ENCODE data around the gene CSPG4. TPM values are rescaled to one million over a fixed set of nuclear protein-coding genes. Genes with fewer than 3 reads are reported as not detected.
"Not testable (repeated sequence)": the region's sequence is repeated elsewhere in the genome, so short reads cannot be mapped to it uniquely, and the experiment has no call there.

Gene CSPG4
- total RNA-seq, 1 experiment from 2014 or later = 17.5 TPM

GRCh38 chr15:75750261-75751050 lies 37.8 kb upstream of the CSPG4 start:
- H3K27ac ChIP-seq (ENCODE audit: low read length) = no peak overlapping the region
- no peaks in the 10 kb centered on the region for H3K27me3 ChIP-seq (ENCODE audit: control insufficient read depth, insufficient read depth, low read length)
- ChIA-PET POLR2A (no interaction called here), CTCF (no interaction called here)
- DNase-seq (ENCODE audit: low read depth, low spot score) (no peak), ATAC-seq (no peak; the same call in 1 of the 2 replicates)
- no peaks in the 10 kb centered on the region for H3K4me1 ChIP-seq (ENCODE audit: control insufficient read depth, insufficient read depth, low read length)
- H3K9me3 ChIP-seq (ENCODE audit: control insufficient read depth, insufficient read depth, low read depth, low read length) = no peaks in the 10 kb centered on the region
- H3K4me3 ChIP-seq (ENCODE audit: low read depth in 2 of 2, low read length in 2 of 2) = no peak overlapping the region
- intact Hi-C loops (cut with micrococcal nuclease; ENCODE audit: unreplicated experiment) (no loop called here), in situ Hi-C loops (cut with HindIII; ENCODE audit: low pct_unique_long_range_greater_than_20kb, low sequenced_read_pairs) (no loop called here)
- TF ChIP-seq POLR2AphosphoS5 (IDR thresholded peaks at IDR 0.05; ENCODE audit: low read depth, low read length) = no peak
- no peak for TF ChIP-seq SIN3A (IDR thresholded peaks at IDR 0.05; ENCODE audit: borderline replicate concordance, insufficient read depth, low read depth, low read length)
- no peak for TF ChIP-seq REST (IDR thresholded peaks at IDR 0.05; ENCODE audit: insufficient read depth in 1 of 2, low read depth in 2 of 2, low read length in 1 of 2)
- TF ChIP-seq TCF7L2 (IDR thresholded peaks at IDR 0.05; ENCODE audit: low read depth, low read length) = no peak
- no peak for TF ChIP-seq CTCF (IDR thresholded peaks at IDR 0.05)
- no TSS peak for BruUV-seq (replicated peaks)
- no peaks in the 10 kb centered on the region for H3K36me3 ChIP-seq (ENCODE audit: control insufficient read depth, insufficient read depth, low read length)

- no peak overlapping the region for H3K4me3 ChIP-seq (ENCODE audit: low read depth in 2 of 2, low read length in 2 of 2)
- ATAC-seq (no peak; the same call in 1 of the 2 replicates), DNase-seq (ENCODE audit: low read depth, low spot score) (no peak)
- no peaks in the 10 kb centered on the region for H3K4me1 ChIP-seq (ENCODE audit: control insufficient read depth, insufficient read depth, low read length)
- H3K27ac ChIP-seq (ENCODE audit: low read length) = no peak overlapping the region
- H3K27me3 ChIP-seq (ENCODE audit: control insufficient read depth, insufficient read depth, low read length) = no peaks in the 10 kb centered on the region
- in situ Hi-C loops (cut with HindIII; ENCODE audit: low pct_unique_long_range_greater_than_20kb, low sequenced_read_pairs) = no loop called here
- no TSS peak for BruUV-seq (replicated peaks)
- no peaks in the 10 kb centered on the region for H3K36me3 ChIP-seq (ENCODE audit: control insufficient read depth, insufficient read depth, low read length)
- POLR2A ChIA-PET = no interaction called here
- no peak for TF ChIP-seq TCF7L2 (IDR thresholded peaks at IDR 0.05; ENCODE audit: low read depth, low read length)
- TF ChIP-seq POLR2AphosphoS5 (IDR thresholded peaks at IDR 0.05; ENCODE audit: low read depth, low read length) = no peak
- TF ChIP-seq CTCF (IDR thresholded peaks at IDR 0.05) = no peak
- TF ChIP-seq SIN3A (IDR thresholded peaks at IDR 0.05; ENCODE audit: borderline replicate concordance, insufficient read depth, low read depth, low read length) = no peak
- TF ChIP-seq REST (IDR thresholded peaks at IDR 0.05; ENCODE audit: insufficient read depth in 1 of 2, low read depth in 2 of 2, low read length in 1 of 2) = no peak
- intact Hi-C loops (cut with micrococcal nuclease; ENCODE audit: unreplicated experiment) = no loop called here
- CTCF ChIA-PET = no interaction called here
- H3K9me3 ChIP-seq (ENCODE audit: control insufficient read depth, insufficient read depth, low read depth, low read length) = no peaks in the 10 kb centered on the region
Observed at GRCh38 chr15:75749820-75750219, 37.2 kb upstream of the CSPG4 start.

- BruUV-seq (replicated peaks); H3K27me3 ChIP-seq (ENCODE audit: control insufficient read depth, insufficient read depth, low read length); H3K27ac ChIP-seq (ENCODE audit: low read length); DNase-seq (ENCODE audit: low read depth, low spot score); POLR2A ChIA-PET; H3K4me1 ChIP-seq (ENCODE audit: control insufficient read depth, insufficient read depth, low read length); ATAC-seq; H3K4me3 ChIP-seq (ENCODE audit: low read depth in 2 of 2, low read length in 2 of 2); H3K9me3 ChIP-seq (ENCODE audit: control insufficient read depth, insufficient read depth, low read depth, low read length); in situ Hi-C loops (cut with HindIII; ENCODE audit: low pct_unique_long_range_greater_than_20kb, low sequenced_read_pairs); H3K36me3 ChIP-seq (ENCODE audit: control insufficient read depth, insufficient read depth, low read length); CTCF ChIA-PET; intact Hi-C loops (cut with micrococcal nuclease; ENCODE audit: unreplicated experiment): not testable (repeated sequence)
Observed at GRCh38 chr15:75748882-75749281, 36.2 kb upstream of the CSPG4 start.

Measured in Panc1 (cell line).